GM21423 (cell line): ENCODE measurements around the gene PTPRN2.
"Not testable (repeated sequence)": the region's sequence is repeated elsewhere in the genome, so short reads cannot be mapped to it uniquely, and the experiment has no call there.

Experiments
- ATAC-seq: cut with Tn5 transposase; IDR thresholded peaks from one replicate; pipeline ENCODE4 v1.9.1; 2021; ENCODE audit warnings: mild to moderate bottlenecking, moderate library complexity; ENCODE audit not compliant: unreplicated experiment

The PTPRN2 gene

DNA sequence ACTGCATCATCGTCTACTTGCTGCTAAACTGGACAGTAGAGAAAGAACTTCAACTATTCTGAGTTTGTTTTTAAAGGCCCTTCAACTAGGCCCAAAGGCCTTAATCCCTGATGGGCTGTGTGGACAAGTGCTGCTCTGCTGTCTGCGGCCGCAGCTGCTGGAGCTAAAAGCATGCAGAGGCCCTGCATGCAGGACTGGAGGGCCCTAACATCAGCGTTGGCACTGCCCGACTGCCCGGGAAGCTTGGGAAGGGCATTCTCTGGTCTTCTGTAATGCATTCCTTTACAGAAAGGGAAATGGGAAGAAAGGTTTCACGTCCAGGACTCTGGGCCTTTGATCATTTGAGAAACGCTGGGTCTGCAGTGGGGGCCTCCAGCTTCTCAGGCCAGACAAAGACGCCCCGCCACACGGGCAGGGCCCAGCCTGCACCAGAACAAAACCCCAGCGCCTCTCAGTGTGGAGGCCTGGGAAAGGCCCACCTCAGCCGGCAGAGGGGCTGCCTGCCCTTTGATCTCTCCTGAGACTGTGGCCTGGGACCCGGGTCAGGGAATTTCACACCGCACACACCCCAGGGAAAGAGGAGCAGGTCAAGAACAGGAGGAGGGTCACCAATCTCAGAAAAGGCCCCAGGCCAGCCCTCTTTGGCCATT, 1021.5 kb downstream of the PTPRN2 start:
- ATAC-seq, result no peak

DNA sequence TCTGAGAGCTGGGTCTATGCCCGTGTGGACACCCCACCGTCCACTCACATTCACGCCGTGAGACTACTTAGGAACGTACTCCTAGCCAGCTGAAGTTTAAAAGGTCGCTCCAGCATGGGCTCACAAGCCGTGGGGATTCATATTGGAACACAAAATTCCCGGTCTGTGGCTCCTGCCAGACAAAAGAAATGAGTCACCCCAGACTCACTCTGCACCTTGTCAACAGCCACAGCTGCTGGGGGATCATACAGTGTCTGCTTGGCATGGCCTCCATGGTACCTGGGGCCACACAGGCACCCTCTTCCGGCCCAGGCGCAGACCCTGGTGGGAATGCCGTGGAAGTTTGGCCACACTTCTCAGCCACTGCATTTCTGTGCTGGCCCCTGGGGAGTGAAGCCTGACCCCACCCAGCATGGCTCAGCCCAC, 1022.4 kb downstream of the PTPRN2 start:
- ATAC-seq, result no peak

DNA sequence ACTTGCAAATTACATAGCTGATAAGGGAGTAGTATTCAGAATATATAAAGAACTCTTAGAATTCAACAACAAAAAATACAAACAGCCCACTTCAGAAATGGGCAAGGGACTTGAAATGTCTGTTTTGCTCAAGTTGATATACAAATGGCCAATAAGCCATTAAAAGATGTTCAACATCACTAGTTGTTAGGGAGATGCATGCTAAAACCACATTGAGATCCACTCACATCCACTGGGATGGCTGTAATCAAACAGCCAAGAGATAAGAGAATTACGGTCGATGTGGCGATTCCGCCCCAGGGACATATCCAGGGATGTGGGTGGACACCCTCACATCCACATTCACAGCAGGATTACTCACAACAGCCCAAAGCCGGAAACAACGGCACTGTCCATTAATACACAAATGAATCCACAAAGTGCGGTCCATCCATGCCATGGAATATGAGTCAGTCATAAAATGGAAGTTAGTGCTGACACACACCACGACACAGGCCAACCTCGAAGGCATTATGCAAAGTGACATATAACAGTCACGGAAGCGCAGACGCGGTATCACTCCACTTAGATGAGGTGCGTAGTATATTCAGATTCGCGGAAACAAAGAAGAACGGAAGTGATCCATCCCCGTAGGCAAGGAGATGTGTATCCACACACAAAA, 1023.0 kb downstream of the PTPRN2 start:
- no peak for ATAC-seq

DNA sequence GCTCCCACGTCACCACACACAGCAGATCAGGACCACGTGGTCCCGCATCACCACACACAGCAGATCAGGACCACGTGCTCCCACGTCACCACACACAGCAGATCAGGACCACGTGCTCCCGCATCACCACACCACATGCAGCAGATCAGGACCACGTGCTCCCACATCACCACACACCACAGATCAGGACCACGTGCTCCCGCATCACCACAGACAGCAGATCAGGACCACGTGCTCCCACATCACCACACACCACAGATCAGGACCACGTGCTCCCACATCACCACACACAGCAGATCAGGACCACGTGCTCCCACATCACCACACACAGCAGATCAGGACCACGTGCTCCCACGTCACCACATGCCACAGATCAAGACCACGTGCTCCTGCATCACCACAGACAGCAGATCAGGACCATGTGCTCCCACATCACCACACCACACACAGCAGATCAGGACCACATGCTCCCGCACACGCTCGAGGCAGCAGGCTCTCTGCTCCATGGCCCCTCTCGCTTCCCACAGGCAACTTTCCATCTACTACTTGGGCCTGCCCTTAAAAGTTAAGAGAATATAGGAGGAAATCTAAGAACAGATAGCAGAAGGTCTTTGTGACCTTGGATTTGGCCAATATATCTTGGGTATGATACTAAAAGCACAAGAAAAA, 1024.0 kb downstream of the PTPRN2 start:
- ATAC-seq, result not testable (repeated sequence)

- ATAC-seq, result not testable (repeated sequence)
Observed at GRCh38 chr7:157562522-157563398, 1024.9 kb downstream of the PTPRN2 start.

DNA sequence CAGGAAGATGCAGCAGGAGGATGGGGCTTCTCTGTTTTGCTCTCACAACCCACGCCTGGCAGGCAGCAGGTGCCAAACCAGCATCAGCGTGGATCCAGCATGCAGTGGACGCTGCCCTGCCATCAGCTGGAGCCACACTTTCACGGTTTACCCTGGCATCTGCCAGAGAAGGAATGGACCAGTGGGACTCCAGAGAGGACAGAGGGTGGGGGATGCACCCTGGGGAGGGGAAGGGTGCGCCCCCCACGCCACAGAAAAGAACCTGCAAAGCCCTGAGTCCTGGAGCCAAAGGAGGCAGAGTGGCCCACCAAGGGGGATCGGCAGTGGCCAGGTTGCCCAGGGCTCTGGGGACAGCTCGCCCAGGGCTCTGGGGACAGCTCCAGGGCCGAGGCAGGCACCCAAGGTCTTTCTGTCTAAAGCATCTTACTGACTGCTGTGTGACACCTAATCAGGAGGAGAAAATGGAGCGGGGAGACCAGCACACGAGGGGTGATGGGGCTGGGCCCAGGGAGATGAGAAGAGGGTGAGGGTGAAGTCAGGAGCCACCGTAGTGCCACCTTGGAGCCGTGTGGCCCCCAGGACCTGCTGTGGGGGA, 1025.7 kb downstream of the PTPRN2 start:
- ATAC-seq, result no peak

GRCh38 chr7:157561523-157561785, 1026.2 kb downstream of the PTPRN2 start:
- ATAC-seq, result no peak

GRCh38 chr7:157560710-157561522, 1026.7 kb downstream of the PTPRN2 start:
- ATAC-seq, result no peak

DNA sequence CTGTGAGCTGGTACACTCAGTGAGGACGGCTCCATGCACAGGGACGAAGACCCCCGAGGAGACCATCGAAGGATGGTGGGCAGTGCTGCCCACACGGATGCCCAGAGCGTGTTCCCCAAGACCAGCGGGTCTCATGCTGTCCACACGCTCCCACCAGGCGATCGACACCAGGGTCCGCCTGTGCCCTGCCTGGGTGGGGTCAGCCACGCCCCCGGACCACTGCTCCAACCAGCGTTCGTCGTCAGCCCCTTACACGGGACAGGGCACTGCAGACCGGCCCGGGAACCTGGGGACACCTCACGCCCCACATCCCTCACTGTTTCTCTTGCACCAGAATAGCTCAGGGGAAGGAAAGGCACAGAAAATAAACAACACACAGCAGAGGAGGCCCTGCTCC, 1027.4 kb downstream of the PTPRN2 start:
- ATAC-seq, result no peak

- no peak for ATAC-seq
Observed at GRCh38 chr7:157559596-157560257, 1027.9 kb downstream of the PTPRN2 start.

DNA sequence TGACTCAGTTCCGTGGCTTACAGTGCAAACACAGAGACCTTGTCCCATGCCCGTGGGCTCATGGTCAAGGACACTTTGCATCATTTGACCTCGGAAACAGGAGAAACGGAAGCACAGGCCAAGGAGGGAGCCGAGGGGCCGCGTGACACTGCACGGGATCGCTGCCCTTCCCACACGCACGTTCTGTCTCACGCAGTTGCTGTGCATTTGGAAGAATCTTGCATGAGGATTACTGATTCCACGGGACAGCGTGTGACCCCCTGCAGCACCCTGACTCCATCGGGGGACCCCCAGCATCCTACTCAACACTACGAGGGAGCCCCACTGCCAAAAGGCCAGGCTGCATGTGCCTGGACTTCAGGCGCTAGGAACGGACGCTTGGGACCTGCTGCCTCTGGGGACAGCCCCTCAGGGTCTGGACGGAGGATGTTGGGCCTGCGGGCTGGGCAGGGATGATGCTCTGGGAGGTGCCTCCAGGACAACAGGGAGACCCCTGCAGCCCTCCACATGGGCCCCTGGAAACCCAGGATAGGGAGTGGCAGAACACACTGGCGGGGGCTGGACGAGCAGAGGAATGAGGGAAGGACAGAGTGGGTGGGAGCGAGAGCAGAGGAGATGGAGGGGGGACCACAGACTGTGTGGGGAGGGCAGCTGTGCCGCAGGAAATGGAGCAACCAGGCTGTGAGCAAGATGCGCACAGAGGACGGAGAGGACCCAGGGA, 1028.6 kb downstream of the PTPRN2 start:
- ATAC-seq, result no peak

- ATAC-seq, result no peak
Observed at GRCh38 chr7:157558516-157558874, 1029.1 kb downstream of the PTPRN2 start.

- ATAC-seq, result no peak
Observed at GRCh38 chr7:157558061-157558460, 1029.6 kb downstream of the PTPRN2 start.

DNA sequence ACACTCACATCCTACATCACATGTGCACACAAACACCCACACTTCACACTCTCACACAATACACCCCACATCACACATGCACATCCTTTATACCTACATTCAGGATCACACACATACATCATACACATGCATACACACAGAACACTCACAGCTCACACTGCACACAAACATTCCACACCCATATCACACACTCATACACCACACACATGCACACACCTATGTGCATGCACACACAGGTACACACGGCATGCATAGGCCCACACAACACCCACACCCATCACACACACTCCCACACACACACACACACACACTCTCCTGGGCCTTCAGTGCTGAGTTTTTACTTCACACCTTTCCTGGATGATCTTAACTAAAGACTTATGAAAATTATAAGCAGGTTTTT, 1030.4 kb downstream of the PTPRN2 start:
- no peak for ATAC-seq

DNA sequence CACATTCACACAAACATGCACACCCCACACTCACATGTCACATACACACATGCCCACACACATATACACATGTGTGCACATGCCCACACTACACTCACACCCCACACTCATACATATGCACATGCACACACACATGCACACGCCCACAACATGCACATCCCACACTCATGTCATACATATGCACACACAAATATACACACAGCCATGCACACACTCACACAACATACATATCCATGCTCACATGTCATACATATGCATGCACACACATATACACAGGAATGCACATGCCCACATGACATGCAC, 1031.0 kb downstream of the PTPRN2 start:
- no peak for ATAC-seq

GRCh38 chr7:157555944-157556641, 1031.5 kb downstream of the PTPRN2 start:
- ATAC-seq, result no peak

DNA sequence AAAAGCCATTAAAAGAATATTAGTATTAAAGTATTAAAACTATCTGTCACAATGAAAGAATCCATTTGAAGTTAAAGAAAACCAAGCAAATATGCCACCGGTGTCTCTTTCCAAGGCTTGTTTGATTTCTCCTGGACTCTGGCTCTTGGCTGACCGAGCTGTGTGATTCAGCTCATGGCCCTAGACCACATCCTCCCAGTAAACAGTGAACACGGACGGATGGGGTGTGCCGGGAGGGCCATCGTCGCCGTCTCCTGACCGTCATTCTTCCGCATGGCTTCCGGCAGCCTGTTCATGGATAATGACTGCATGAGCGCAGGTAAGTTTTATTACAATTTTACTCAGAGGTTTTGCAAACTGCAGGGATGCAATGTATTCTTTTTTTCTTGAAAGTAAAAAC, 1032.3 kb downstream of the PTPRN2 start:
- no peak for ATAC-seq

DNA sequence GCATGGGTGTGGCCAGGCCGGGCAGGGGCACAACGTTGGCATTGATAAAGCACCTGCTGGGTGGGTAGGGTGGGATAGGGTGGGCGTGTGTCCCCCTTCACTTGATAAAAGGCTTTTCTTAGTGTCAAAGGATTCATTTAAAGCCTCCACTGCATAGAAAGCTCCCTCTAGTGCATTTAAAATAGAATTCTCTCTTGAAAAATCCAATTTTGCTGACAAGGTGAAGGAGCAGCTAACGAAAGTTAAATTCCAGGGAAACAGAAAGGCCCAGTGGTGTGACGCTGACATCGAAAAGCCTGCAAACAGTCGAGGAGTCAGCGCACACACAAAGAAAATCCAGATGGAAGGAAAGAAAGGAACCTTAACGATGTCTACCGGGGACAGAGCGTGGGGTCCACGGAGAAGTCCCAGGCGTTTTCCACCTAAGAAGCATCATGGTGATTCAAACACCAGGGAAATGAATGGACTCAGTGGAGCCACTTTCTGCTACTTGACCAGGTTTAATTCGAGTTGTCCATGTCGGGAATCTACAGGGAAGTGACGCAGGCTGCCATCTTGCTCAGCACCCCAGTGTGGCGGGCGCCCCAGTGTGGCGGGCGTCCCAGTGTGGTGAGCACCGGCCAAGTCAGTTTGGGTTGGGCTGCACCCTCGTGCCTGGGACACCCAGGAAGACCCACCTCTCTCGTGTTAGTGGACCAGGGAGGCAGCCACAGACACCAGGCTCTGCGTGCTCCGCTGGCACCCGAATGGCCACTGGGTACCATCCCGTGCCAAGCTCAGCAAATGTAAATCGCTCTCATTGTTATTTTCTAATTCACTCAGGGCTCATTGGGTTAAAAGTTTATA, 1033.0 kb downstream of the PTPRN2 start:
- no peak for ATAC-seq
